ENCODE results near the gene CD79B. TPM values are rescaled to one million over a fixed set of nuclear protein-coding genes. Genes with fewer than 3 reads are reported as not detected.

CD79B gene
- total RNA-seq, 1 experiment from 2014 or later: 0.39 TPM

GRCh38 chr17:63973247-63973646, 41.1 kb upstream of the CD79B start:
- Histone ChIP-seq H3K27ac (ENCODE audit: low read depth, low read length, poor library complexity, severe bottlenecking) (no peak overlapping the region), H3K36me3 (ENCODE audit: insufficient read depth, low read length, poor library complexity, severe bottlenecking) (no peaks in the 10 kb centered on the region), H3K27me3 (replicated peaks; ENCODE audit: insufficient read depth, low read depth, low read length, poor library complexity) (no peaks in the 10 kb centered on the region), H3K4me1 (ENCODE audit: insufficient read depth, low read length, poor library complexity, severe bottlenecking) (no peaks in the 10 kb centered on the region), H3K4me3 (ENCODE audit: low read depth, low read length, poor library complexity, severe bottlenecking) (no peak overlapping the region), H3K9me3 (ENCODE audit: low read depth, low read length, poor library complexity, severe bottlenecking) (no peaks in the 10 kb centered on the region)
- POLR2A ChIA-PET (ENCODE audit: low non-redundant PET): no interaction called here
- CTCF ChIA-PET: no interaction called here
- intact Hi-C loops (cut with micrococcal nuclease; ENCODE audit: unreplicated experiment): no loop called here
- DNase-seq (ENCODE audit: low spot score): no peak
- TF ChIP-seq EZH2 (IDR thresholded peaks at IDR 0.05; ENCODE audit: borderline replicate concordance, low read depth, low read length, poor library complexity, severe bottlenecking) (no peak), CTCF (conservative IDR thresholded peaks at IDR 0.05; ENCODE audit: low read depth, low read length) (no peak)
- no TSS peak for BruUV-seq (replicated peaks)

- no TSS peak for BruUV-seq (replicated peaks)
- Histone ChIP-seq H3K4me1 (ENCODE audit: insufficient read depth, low read length, poor library complexity, severe bottlenecking) (no peaks in the 10 kb centered on the region), H3K27ac (ENCODE audit: low read depth, low read length, poor library complexity, severe bottlenecking) (no peak within 1 kb of the TSS), H3K27me3 (replicated peaks; ENCODE audit: insufficient read depth, low read depth, low read length, poor library complexity) (no peaks in the 10 kb centered on the region), H3K4me3 (ENCODE audit: low read depth, low read length, poor library complexity, severe bottlenecking) (no peak within 1 kb of the TSS), H3K36me3 (ENCODE audit: insufficient read depth, low read length, poor library complexity, severe bottlenecking) (no peaks in the 10 kb centered on the region), H3K9me3 (ENCODE audit: low read depth, low read length, poor library complexity, severe bottlenecking) (no peaks in the 10 kb centered on the region)
- no peak for TF ChIP-seq EZH2 (IDR thresholded peaks at IDR 0.05; ENCODE audit: borderline replicate concordance, low read depth, low read length, poor library complexity, severe bottlenecking)
- TF ChIP-seq CTCF (conservative IDR thresholded peaks at IDR 0.05; ENCODE audit: low read depth, low read length): no peak
- no peak for DNase-seq (ENCODE audit: low spot score)
- ChIA-PET POLR2A (ENCODE audit: low non-redundant PET) (no interaction called here), CTCF (no interaction called here)
- intact Hi-C loops (cut with micrococcal nuclease; ENCODE audit: unreplicated experiment): no loop called here
Measured at GRCh38 chr17:63972796-63973195, 40.7 kb upstream of the CD79B start, which contains the start of gene SCN4A. SCN4A (minus strand) TSS chr17:63972918; CDS start chr17:63972841, 77 bp downstream.

GRCh38 chr17:63969278-63969677, 37.1 kb upstream of the CD79B start:
- BruUV-seq (replicated peaks): no TSS peak
- Histone ChIP-seq H3K27ac (ENCODE audit: low read depth, low read length, poor library complexity, severe bottlenecking) (no peak overlapping the region), H3K36me3 (ENCODE audit: insufficient read depth, low read length, poor library complexity, severe bottlenecking) (no peaks in the 10 kb centered on the region), H3K27me3 (replicated peaks; ENCODE audit: insufficient read depth, low read depth, low read length, poor library complexity) (no peaks in the 10 kb centered on the region), H3K4me1 (ENCODE audit: insufficient read depth, low read length, poor library complexity, severe bottlenecking) (no peaks in the 10 kb centered on the region), H3K9me3 (ENCODE audit: low read depth, low read length, poor library complexity, severe bottlenecking) (no peaks in the 10 kb centered on the region), H3K4me3 (ENCODE audit: low read depth, low read length, poor library complexity, severe bottlenecking) (no peak overlapping the region)
- ChIA-PET POLR2A (ENCODE audit: low non-redundant PET) (no interaction called here), CTCF (no interaction called here)
- TF ChIP-seq EZH2 (IDR thresholded peaks at IDR 0.05; ENCODE audit: borderline replicate concordance, low read depth, low read length, poor library complexity, severe bottlenecking) (no peak), CTCF (conservative IDR thresholded peaks at IDR 0.05; ENCODE audit: low read depth, low read length) (no peak)
- intact Hi-C loops (cut with micrococcal nuclease; ENCODE audit: unreplicated experiment): no loop called here
- DNase-seq (ENCODE audit: low spot score): no peak
